Measurements from ENCODE around the gene PSMD12.
"Not testable (repeated sequence)": the region's sequence is repeated elsewhere in the genome, so short reads cannot be mapped to it uniquely, and the experiment has no call there.

The PSMD12 gene

GRCh38 chr17:67322042-67322787 lies 44.2 kb downstream of the PSMD12 start:
- TF ChIP-seq CTCF (IDR thresholded peaks at IDR 0.05): no peak
- Histone ChIP-seq H3K9me3 (ENCODE audit: control insufficient read depth, low read length) (no peaks in the 10 kb centered on the region), H3K27me3 (ENCODE audit: control insufficient read depth, insufficient read depth, low read length) (no peaks in the 10 kb centered on the region), H3K4me3 (ENCODE audit: low read depth, low read length) (no peak overlapping the region), H3K4me1 (no peaks in the 10 kb centered on the region), H3K27ac (no peak overlapping the region), H3K79me2 (no peaks in the 10 kb centered on the region), H3K9ac (no peak overlapping the region), H3K4me2 (ENCODE audit: low read length) (no peak overlapping the region), H3K36me3 (ENCODE audit: control insufficient read depth, insufficient read depth, low read length) (no peaks in the 10 kb centered on the region), H2AFZ (peak overlapping the region; percentile 8)

- H3K4me3 ChIP-seq (ENCODE audit: low read depth, low read length); H2AFZ ChIP-seq; H3K36me3 ChIP-seq (ENCODE audit: control insufficient read depth, insufficient read depth, low read length): not testable (repeated sequence)
Observed at GRCh38 chr17:67321486-67321885, 44.9 kb downstream of the PSMD12 start.

GRCh38 chr17:67316781-67317180 lies 49.6 kb downstream of the PSMD12 start:
- no peak overlapping the region for H3K4me2 ChIP-seq (ENCODE audit: low read length)
- no peak overlapping the region for H3K4me3 ChIP-seq (ENCODE audit: low read depth, low read length)
- TF ChIP-seq CTCF (IDR thresholded peaks at IDR 0.05): no peak
- no peak overlapping the region for H3K9ac ChIP-seq
- no peak overlapping the region for H3K27ac ChIP-seq
- no peaks in the 10 kb centered on the region for H3K9me3 ChIP-seq (ENCODE audit: control insufficient read depth, low read length)
- no peaks in the 10 kb centered on the region for H3K4me1 ChIP-seq
- no peaks in the 10 kb centered on the region for H3K36me3 ChIP-seq (ENCODE audit: control insufficient read depth, insufficient read depth, low read length)
- H3K27me3 ChIP-seq (ENCODE audit: control insufficient read depth, insufficient read depth, low read length): no peaks in the 10 kb centered on the region
- no peaks in the 10 kb centered on the region for H3K79me2 ChIP-seq
- H2AFZ ChIP-seq: no peak overlapping the region

More at GRCh38 chr17:67321486-67321885, 44.9 kb downstream of the PSMD12 start:
- not testable (repeated sequence) for H3K9me3 ChIP-seq (ENCODE audit: control insufficient read depth, low read length); H3K79me2 ChIP-seq; H3K27me3 ChIP-seq (ENCODE audit: control insufficient read depth, insufficient read depth, low read length); H3K4me1 ChIP-seq; H3K9ac ChIP-seq; H3K27ac ChIP-seq; H3K4me2 ChIP-seq (ENCODE audit: low read length)

- no peaks in the 10 kb centered on the region for H3K36me3 ChIP-seq (ENCODE audit: control insufficient read depth, insufficient read depth, low read length)
- H3K4me2 ChIP-seq (ENCODE audit: low read length): no peak overlapping the region
- no peaks in the 10 kb centered on the region for H3K4me1 ChIP-seq
- no peak overlapping the region for H3K27ac ChIP-seq
- no peak overlapping the region for H2AFZ ChIP-seq
- H3K27me3 ChIP-seq (ENCODE audit: control insufficient read depth, insufficient read depth, low read length): no peaks in the 10 kb centered on the region
- no peak for TF ChIP-seq CTCF (IDR thresholded peaks at IDR 0.05)
- no peak overlapping the region for H3K9ac ChIP-seq
- no peaks in the 10 kb centered on the region for H3K79me2 ChIP-seq
- no peaks in the 10 kb centered on the region for H3K9me3 ChIP-seq (ENCODE audit: control insufficient read depth, low read length)
- H3K4me3 ChIP-seq (ENCODE audit: low read depth, low read length): no peak overlapping the region
Observed at GRCh38 chr17:67315865-67316264, 50.5 kb downstream of the PSMD12 start.

GRCh38 chr17:67312265-67312664 lies 54.1 kb downstream of the PSMD12 start:
- Histone ChIP-seq H3K27ac (peak overlapping the region; percentile 35), H3K36me3 (ENCODE audit: control insufficient read depth, insufficient read depth, low read length) (no peaks in the 10 kb centered on the region), H3K9ac (no peak overlapping the region), H3K4me2 (ENCODE audit: low read length) (no peak overlapping the region), H3K4me1 (no peaks in the 10 kb centered on the region), H3K79me2 (no peaks in the 10 kb centered on the region), H3K9me3 (ENCODE audit: control insufficient read depth, low read length) (no peaks in the 10 kb centered on the region), H3K27me3 (ENCODE audit: control insufficient read depth, insufficient read depth, low read length) (no peaks in the 10 kb centered on the region), H2AFZ (no peak overlapping the region), H3K4me3 (ENCODE audit: low read depth, low read length) (no peak overlapping the region)
- no peak for TF ChIP-seq CTCF (IDR thresholded peaks at IDR 0.05)

Measured in parathyroid adenoma (tissue), 2 donors.